Transverse colon (tissue), 4 donors: Measurements from ENCODE around the gene BRSK1. TPM values are rescaled to one million over a fixed set of nuclear protein-coding genes. Genes with fewer than 3 reads are reported as not detected.

Experiments used
- DNase-seq: peaks from one replicate; pipeline ENCODE4 v3.0.0-alpha.2; 2019
- H3K27ac ChIP-seq, 4 donors: fragments of 200-600 bp; sonication (generic); 2 replicates each; pipeline ENCODE4 v1.5.1; 2016 to 2018; ENCODE audit warnings: inconsistent platforms in 4 of 4
- H3K27me3 ChIP-seq: fragments of 200-600 bp; sonication (generic); 2 replicates; pipeline ENCODE4 v1.5.1; 2017; ENCODE audit warnings: inconsistent platforms
- H3K36me3 ChIP-seq, 4 donors: fragments of 200-600 bp; sonication (generic); 2 replicates each; pipeline ENCODE4 v1.5.1; 2017 to 2019; ENCODE audit warnings: inconsistent platforms in 4 of 4
- H3K4me1 ChIP-seq, 4 donors: fragments of 200-600 bp; sonication (generic); 2 replicates each; pipeline ENCODE4 v1.5.1; 2017 to 2020; ENCODE audit warnings: inconsistent platforms in 4 of 4
- H3K4me3 ChIP-seq, 4 donors: fragments of 200-600 bp; sonication (generic); 1 replicate in 1 of 4; 2 replicates in 3 of 4; pipeline versions ENCODE4 v1.5.1 to v1.6.1; 2017 to 2019; ENCODE audit warnings: inconsistent platforms in 4 of 4
- H3K9me3 ChIP-seq, 2 donors: fragments of 200-600 bp; sonication (generic); 2 replicates each; pipeline ENCODE4 v1.5.1; 2017 to 2019; ENCODE audit warnings: inconsistent platforms in 2 of 2
- EP300 ChIP-seq: sonication (generic); formaldehyde crosslinking; IDR thresholded peaks from one replicate; pipeline ENCODE4 v1.6.1; 2017; ENCODE audit warnings: antibody characterized with exemption, low read depth
- POLR2A ChIP-seq: fragments of 450-650 bp; IDR thresholded peaks from one replicate; pipeline ENCODE4 v1.6.1; 2016; ENCODE audit warnings: antibody characterized with exemption, mild to moderate bottlenecking, moderate library complexity
- POLR2AphosphoS5 ChIP-seq, 3 donors: sonication (generic); formaldehyde crosslinking; IDR thresholded peaks; one replicate each; pipeline ENCODE4 v1.6.1; 2016; ENCODE audit warnings: antibody characterized with exemption in 3 of 3
- WGBS, 2 donors: methylation state at CpG; one replicate each; pipeline ENCODE4 v1.1.5; 2018; ENCODE audit warnings: low coverage in 1 of 2; 5-methylcytosine and 5-hydroxymethylcytosine counted together
- in situ Hi-C, 4 donors: fragments of 200-750 bp; cut with MboI; loops; one replicate each; pipeline versions ENCODE4 v1.15.0 to v1.15.1; 2017; ENCODE audit warnings: low sequenced_read_pairs in 3 of 4, low pct_ligation_motif_present in 1 of 4, low pct_unique_long_range_greater_than_20kb in 1 of 4
- intact Hi-C: fragments of 100-400 bp; cut with DNase I; formaldehyde crosslinking; loops from one replicate; pipeline ENCODE4 v1.15.1; 2023; ENCODE audit warnings: low total_unique reads
- total RNA-seq, 4 donors: library from RNA; depleted of rRNA; stranded (reverse); fragments of >200 nt; gene quantifications; one replicate each; pipeline ENCODE4 v1.1.0, GENCODE V29; 2016
- TF ChIP-seq, protein P1 (sequence below), 5 experiments: fragments of 200-600 bp in 3 of 5; fragments of 450-650 bp in 2 of 5; sonication (generic) in 3 of 5; IDR thresholded peaks; 1 replicate in 2 of 5; 2 replicates in 3 of 5; pipeline ENCODE4 v1.5.1; 2016 to 2017; ENCODE audit warnings: antibody characterized with exemption in 5 of 5, inconsistent platforms in 3 of 5, mild to moderate bottlenecking in 2 of 5, moderate library complexity in 1 of 5

BRSK1 gene
- total RNA-seq, 4 donors from 2014 or later: 1.4 to 17.6 (median 4.7) TPM

DNA sequence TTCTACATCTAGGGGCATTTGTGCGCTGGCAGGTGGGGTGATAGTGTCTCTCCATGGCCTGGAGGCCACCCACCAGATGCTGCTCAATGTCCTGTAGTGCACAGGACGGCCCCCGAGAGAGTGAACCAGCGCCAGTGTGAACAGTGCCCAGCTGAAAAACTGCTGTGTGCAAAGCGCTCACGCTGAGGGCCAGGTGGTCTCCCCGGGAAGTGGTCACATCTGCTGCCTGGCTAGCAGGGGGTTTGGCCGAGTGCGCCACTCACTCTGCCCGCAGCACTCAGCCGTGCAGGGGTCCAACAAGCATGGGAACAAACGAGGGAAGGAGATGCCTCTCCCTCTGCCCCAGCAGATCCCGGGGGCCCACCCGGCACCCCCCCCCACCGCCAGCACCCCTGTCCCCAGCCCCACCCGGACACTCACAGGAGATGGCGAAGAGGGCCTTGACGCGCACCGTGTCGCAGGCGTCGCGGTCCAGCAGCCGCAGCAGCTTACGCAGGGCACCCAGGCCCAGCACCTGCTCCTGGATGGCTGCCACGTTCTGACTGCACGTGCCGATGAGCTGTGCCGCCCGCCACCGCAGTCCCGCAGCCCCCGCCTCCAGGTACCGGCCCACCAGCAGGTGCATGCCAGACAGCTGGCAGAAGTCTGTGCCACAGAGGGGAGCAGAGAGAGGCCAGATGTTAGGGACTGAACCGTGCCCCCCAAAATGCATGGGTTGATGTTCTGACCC lies 9.7 kb upstream of the BRSK1 start:
- H3K27ac ChIP-seq: no peak overlapping the region
- intact Hi-C loops: loop anchor here (5.0 kb wide), 1 partner anchor 1152 kb away; no protein-coding TSS in a partner anchor
- H3K4me3 ChIP-seq: no peak overlapping the region
- no peak for DNase-seq
- H3K4me1 ChIP-seq: peaks cover 2 to 14% (median 3%) of the 10 kb centered on the region in 4 donors
- TF ChIP-seq POLR2A: no peak
- no peak for TF ChIP-seq EP300
- no peak for TF ChIP-seq POLR2AphosphoS5 (IDR thresholded peaks at IDR 0.05)
- no peaks in the 10 kb centered on the region for H3K9me3 ChIP-seq
- in situ Hi-C loops: no loop called here
- H3K36me3 ChIP-seq: peaks cover 0 to 14% (median 2%) of the 10 kb centered on the region in 4 donors
- H3K27me3 ChIP-seq: no peaks in the 10 kb centered on the region
- 90 to 100% methylated on average over 2 to 27 of the region's 36 CpGs for WGBS, 2 donors

DNA sequence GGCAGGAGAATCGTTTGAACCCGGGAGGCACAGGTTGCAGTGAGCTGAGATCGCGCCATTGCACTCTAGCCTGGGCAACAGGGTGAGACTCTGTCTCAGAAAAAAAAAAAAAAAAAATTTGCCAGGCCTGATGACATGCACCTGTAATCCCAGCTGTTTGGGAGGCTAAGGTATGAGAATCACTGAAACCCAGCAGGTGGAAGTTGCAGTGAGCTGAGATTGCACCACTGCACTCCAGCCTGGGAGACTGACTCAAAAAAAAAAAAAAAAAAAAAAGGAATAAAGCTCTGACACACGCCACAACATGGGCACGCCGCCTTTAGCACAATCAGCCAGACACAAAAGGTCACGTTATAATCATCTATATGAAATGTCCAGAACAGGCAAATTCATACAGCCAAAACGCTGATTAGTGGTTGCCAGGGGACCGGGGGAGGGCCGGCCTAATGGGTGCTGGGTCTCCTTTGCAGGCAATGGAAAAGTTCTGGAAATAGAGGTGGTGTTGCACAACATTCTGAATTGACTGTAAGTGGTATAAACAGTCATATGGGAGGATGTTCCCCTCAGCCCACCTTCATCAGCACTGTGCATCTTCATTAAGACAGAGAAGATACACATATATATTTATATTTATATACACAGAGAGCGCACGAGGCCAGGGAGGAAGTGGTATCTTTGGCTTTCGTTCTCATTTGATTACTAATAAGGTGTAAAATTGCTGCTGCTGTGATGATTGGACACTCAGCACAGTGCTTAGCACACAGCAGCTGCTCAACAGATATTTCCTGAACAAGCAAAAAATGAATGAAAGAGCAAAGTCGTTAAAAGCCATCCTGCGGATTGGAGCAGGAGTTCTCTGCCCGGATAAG lies 7.7 kb upstream of the BRSK1 start:
- Histone ChIP-seq H3K4me1 (peaks cover 12 to 25% (median 15%) of the 10 kb centered on the region in 4 donors), H3K4me3 (no peak overlapping the region), H3K27ac (peak overlapping the region in 2 of 4 donors; percentile 38 to 44), H3K9me3 (no peaks in the 10 kb centered on the region), H3K36me3 (peaks cover 0 to 14% (median 2%) of the 10 kb centered on the region in 4 donors), H3K27me3 (no peaks in the 10 kb centered on the region)
- no peak for DNase-seq
- TF ChIP-seq EP300 (no peak), POLR2A (no peak), POLR2AphosphoS5 (IDR thresholded peaks at IDR 0.05) (no peak)
- TF ChIP-seq, protein P1, sequence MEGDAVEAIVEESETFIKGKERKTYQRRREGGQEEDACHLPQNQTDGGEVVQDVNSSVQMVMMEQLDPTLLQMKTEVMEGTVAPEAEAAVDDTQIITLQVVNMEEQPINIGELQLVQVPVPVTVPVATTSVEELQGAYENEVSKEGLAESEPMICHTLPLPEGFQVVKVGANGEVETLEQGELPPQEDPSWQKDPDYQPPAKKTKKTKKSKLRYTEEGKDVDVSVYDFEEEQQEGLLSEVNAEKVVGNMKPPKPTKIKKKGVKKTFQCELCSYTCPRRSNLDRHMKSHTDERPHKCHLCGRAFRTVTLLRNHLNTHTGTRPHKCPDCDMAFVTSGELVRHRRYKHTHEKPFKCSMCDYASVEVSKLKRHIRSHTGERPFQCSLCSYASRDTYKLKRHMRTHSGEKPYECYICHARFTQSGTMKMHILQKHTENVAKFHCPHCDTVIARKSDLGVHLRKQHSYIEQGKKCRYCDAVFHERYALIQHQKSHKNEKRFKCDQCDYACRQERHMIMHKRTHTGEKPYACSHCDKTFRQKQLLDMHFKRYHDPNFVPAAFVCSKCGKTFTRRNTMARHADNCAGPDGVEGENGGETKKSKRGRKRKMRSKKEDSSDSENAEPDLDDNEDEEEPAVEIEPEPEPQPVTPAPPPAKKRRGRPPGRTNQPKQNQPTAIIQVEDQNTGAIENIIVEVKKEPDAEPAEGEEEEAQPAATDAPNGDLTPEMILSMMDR (IDR thresholded peaks at IDR 0.05): no peak
- in situ Hi-C loops (loop anchor here in 3 of 4 donors (25.0 kb wide), 2 partner anchors 111 to 136 kb away; partner anchors contain the start of genes UBE2S (in 2 of the 3), RPL28 (in 1 of the 3), TMEM190 (in 1 of the 3) and TMEM238 (in 1 of the 3)), intact Hi-C loops (no loop called here)
- WGBS, 2 donors: 74% methylated on average over 11 to 17 of the region's 17 CpGs

DNA sequence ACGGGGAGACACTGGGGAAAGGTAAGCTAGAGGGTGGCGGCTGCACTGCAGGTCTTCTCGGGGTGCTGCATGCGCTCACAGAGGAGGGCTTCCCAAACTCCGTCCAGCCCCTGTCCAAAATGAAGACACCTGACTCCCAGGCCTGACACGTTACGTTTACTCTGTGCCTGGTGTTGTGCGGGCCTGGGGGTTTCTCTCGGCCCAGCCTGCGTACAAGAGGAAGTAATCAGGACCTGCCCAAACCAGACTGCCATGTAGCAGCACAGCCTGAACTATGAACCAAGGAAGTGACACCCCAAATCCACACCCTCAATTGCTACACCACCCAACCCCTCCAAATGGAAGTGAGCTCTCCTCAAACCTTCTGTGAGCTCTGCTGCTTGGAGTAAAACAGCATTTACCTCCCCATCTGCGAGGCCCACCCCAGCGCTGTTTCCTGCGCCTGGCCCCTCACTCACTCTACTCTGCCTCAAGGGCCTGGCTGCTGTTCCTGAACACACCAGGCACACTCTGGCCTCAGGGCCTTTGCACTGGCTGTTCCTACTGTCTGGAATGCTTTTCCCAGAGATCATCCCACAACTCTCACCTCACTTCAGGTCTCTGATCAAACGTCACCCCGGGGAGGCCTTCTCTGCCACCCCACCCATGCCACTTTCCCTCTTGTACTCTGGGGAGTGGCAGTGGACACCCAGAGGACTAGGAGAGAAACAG lies 6.9 kb upstream of the BRSK1 start:
- WGBS, 2 donors: 70 to 89% methylated on average over 3 to 15 of the region's 15 CpGs
- DNase-seq: no peak
- no peak overlapping the region for H3K4me3 ChIP-seq
- H3K4me1 ChIP-seq: peaks cover 12 to 25% (median 15%) of the 10 kb centered on the region in 4 donors
- in situ Hi-C loops (loop anchor here in 3 of 4 donors (25.0 kb wide), 2 partner anchors 110 to 135 kb away; partner anchors contain the start of genes UBE2S (in 2 of the 3), RPL28 (in 1 of the 3), TMEM190 (in 1 of the 3) and TMEM238 (in 1 of the 3)), intact Hi-C loops (no loop called here)
- H3K9me3 ChIP-seq: no peaks in the 10 kb centered on the region
- H3K27me3 ChIP-seq: no peaks in the 10 kb centered on the region
- peak overlapping the region in 2 of 4 donors; percentile 38 to 44 for H3K27ac ChIP-seq
- H3K36me3 ChIP-seq: peaks cover 0 to 14% (median 2%) of the 10 kb centered on the region in 4 donors
- TF ChIP-seq POLR2A (no peak), EP300 (no peak), POLR2AphosphoS5 (IDR thresholded peaks at IDR 0.05) (no peak)
- TF ChIP-seq, protein P1 (IDR thresholded peaks at IDR 0.05): no peak

DNA sequence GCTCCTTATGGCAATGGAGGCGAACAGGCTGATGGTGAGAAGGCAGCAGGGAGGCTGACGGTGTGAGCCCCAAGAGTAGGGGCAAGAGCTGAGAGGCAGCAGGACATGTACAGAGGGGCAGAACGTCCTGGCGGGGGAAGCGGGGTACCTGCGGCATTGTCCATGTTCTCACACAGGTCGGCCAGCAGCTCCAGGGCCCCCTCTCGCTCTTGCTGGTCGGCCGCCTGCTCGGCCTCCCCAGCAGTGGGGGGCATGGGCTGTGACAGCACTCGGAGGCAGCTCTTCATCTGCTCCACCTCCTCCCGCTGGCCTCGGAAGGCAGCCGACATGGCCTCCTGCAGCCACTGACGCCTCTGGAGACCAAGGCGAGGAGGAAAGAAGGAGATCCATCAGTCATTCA lies 6.3 kb upstream of the BRSK1 start:
- TF ChIP-seq EP300 (no peak), POLR2AphosphoS5 (IDR thresholded peaks at IDR 0.05) (no peak), POLR2A (no peak)
- TF ChIP-seq, protein P1 (IDR thresholded peaks at IDR 0.05): no peak
- intact Hi-C loops: no loop called here
- Histone ChIP-seq H3K9me3 (no peaks in the 10 kb centered on the region), H3K4me3 (no peak overlapping the region), H3K4me1 (peaks cover 12 to 25% (median 15%) of the 10 kb centered on the region in 4 donors), H3K27me3 (no peaks in the 10 kb centered on the region), H3K27ac (peak overlapping the region in 1 of 4 donors; percentile 44), H3K36me3 (peaks cover 0 to 12% (median 0%) of the 10 kb centered on the region in 4 donors)
- in situ Hi-C loops: loop anchor here in 3 of 4 donors (25.0 kb wide), 2 partner anchors 110 to 135 kb away; partner anchors contain the start of genes UBE2S (in 2 of the 3), RPL28 (in 1 of the 3), TMEM190 (in 1 of the 3) and TMEM238 (in 1 of the 3)
- WGBS, 2 donors: 93% methylated on average over 17 of the region's 17 CpGs; no CpG with 5 or more reads in 1 of the 2 donors
- no peak for DNase-seq
